Measurements from ENCODE around the gene BIRC3. TPM values are rescaled to one million over a fixed set of nuclear protein-coding genes. Genes with fewer than 3 reads are reported as not detected.

BIRC3 gene
- total and polyA plus RNA-seq, 2 of the 8 experiments (the other 6 are each of a cell fraction or from before 2014, with no cell fraction given), result 0.08 to 0.20 TPM

DNA sequence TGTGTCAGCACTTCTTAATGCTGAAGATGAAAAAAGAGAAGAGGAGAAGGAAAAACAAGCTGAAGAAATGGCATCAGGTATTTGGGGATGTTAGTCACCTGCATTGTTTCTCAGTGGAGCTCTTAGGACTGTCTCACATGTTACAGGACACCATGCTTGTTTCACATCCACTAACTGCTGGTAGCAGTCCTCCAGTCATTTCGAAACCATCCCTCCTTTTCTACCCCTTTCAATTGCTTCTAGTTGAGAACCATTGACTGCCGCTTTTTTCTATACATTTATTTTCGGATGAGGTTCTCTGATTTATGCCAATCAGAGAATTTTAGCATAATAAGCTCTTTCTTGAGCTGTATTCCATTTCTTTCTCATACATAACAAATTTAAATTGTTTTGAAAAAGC, 51.2 kb downstream of the BIRC3 start (continued):
- TF ChIP-seq, protein P1, sequence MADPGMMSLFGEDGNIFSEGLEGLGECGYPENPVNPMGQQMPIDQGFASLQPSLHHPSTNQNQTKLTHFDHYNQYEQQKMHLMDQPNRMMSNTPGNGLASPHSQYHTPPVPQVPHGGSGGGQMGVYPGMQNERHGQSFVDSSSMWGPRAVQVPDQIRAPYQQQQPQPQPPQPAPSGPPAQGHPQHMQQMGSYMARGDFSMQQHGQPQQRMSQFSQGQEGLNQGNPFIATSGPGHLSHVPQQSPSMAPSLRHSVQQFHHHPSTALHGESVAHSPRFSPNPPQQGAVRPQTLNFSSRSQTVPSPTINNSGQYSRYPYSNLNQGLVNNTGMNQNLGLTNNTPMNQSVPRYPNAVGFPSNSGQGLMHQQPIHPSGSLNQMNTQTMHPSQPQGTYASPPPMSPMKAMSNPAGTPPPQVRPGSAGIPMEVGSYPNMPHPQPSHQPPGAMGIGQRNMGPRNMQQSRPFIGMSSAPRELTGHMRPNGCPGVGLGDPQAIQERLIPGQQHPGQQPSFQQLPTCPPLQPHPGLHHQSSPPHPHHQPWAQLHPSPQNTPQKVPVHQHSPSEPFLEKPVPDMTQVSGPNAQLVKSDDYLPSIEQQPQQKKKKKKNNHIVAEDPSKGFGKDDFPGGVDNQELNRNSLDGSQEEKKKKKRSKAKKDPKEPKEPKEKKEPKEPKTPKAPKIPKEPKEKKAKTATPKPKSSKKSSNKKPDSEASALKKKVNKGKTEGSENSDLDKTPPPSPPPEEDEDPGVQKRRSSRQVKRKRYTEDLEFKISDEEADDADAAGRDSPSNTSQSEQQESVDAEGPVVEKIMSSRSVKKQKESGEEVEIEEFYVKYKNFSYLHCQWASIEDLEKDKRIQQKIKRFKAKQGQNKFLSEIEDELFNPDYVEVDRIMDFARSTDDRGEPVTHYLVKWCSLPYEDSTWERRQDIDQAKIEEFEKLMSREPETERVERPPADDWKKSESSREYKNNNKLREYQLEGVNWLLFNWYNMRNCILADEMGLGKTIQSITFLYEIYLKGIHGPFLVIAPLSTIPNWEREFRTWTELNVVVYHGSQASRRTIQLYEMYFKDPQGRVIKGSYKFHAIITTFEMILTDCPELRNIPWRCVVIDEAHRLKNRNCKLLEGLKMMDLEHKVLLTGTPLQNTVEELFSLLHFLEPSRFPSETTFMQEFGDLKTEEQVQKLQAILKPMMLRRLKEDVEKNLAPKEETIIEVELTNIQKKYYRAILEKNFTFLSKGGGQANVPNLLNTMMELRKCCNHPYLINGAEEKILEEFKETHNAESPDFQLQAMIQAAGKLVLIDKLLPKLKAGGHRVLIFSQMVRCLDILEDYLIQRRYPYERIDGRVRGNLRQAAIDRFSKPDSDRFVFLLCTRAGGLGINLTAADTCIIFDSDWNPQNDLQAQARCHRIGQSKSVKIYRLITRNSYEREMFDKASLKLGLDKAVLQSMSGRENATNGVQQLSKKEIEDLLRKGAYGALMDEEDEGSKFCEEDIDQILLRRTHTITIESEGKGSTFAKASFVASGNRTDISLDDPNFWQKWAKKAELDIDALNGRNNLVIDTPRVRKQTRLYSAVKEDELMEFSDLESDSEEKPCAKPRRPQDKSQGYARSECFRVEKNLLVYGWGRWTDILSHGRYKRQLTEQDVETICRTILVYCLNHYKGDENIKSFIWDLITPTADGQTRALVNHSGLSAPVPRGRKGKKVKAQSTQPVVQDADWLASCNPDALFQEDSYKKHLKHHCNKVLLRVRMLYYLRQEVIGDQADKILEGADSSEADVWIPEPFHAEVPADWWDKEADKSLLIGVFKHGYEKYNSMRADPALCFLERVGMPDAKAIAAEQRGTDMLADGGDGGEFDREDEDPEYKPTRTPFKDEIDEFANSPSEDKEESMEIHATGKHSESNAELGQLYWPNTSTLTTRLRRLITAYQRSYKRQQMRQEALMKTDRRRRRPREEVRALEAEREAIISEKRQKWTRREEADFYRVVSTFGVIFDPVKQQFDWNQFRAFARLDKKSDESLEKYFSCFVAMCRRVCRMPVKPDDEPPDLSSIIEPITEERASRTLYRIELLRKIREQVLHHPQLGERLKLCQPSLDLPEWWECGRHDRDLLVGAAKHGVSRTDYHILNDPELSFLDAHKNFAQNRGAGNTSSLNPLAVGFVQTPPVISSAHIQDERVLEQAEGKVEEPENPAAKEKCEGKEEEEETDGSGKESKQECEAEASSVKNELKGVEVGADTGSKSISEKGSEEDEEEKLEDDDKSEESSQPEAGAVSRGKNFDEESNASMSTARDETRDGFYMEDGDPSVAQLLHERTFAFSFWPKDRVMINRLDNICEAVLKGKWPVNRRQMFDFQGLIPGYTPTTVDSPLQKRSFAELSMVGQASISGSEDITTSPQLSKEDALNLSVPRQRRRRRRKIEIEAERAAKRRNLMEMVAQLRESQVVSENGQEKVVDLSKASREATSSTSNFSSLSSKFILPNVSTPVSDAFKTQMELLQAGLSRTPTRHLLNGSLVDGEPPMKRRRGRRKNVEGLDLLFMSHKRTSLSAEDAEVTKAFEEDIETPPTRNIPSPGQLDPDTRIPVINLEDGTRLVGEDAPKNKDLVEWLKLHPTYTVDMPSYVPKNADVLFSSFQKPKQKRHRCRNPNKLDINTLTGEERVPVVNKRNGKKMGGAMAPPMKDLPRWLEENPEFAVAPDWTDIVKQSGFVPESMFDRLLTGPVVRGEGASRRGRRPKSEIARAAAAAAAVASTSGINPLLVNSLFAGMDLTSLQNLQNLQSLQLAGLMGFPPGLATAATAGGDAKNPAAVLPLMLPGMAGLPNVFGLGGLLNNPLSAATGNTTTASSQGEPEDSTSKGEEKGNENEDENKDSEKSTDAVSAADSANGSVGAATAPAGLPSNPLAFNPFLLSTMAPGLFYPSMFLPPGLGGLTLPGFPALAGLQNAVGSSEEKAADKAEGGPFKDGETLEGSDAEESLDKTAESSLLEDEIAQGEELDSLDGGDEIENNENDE (IDR thresholded peaks at IDR 0.05; ENCODE audit: insufficient replicate concordance, low read length), result no peak
- TF ChIP-seq JUND (IDR thresholded peaks at IDR 0.05; ENCODE audit: low read length) (no peak), SAP30 (IDR thresholded peaks at IDR 0.05; ENCODE audit: insufficient read depth, insufficient replicate concordance, low read length) (no peak), CHD1 (IDR thresholded peaks at IDR 0.05; ENCODE audit: low read depth, low read length) (no peak), RFX5 (IDR thresholded peaks at IDR 0.05; ENCODE audit: borderline replicate concordance, low read depth, low read length) (no peak)
